Upper lobe of left lung (tissue), 4 donors: ENCODE data around the gene CAMTA2.

Source experiments
- CTCF ChIP-seq, 6 experiments: fragments of 450-650 bp in 4 of 6; fragments of 200-600 bp in 2 of 6; sonication (generic) in 2 of 6; IDR thresholded peaks; one replicate each; pipeline ENCODE4 v1.5.1; 2016 to 2019; ENCODE audit warnings: antibody characterized with exemption in 6 of 6
- EP300 ChIP-seq, 4 donors: sonication (generic); formaldehyde crosslinking; IDR thresholded peaks; one replicate each; pipeline ENCODE4 v1.5.1; 2017; ENCODE audit warnings: antibody characterized with exemption in 4 of 4, control low read depth in 2 of 4
- POLR2A ChIP-seq, 4 donors: fragments of 450-650 bp; IDR thresholded peaks; one replicate each; pipeline ENCODE4 v1.5.1; 2016 to 2017; ENCODE audit warnings: antibody characterized with exemption in 4 of 4, mild to moderate bottlenecking in 2 of 4
- POLR2AphosphoS5 ChIP-seq, 2 donors: sonication (generic); formaldehyde crosslinking; IDR thresholded peaks; one replicate each; pipeline ENCODE4 v1.5.1; 2017; ENCODE audit warnings: antibody characterized with exemption in 2 of 2

DNA sequence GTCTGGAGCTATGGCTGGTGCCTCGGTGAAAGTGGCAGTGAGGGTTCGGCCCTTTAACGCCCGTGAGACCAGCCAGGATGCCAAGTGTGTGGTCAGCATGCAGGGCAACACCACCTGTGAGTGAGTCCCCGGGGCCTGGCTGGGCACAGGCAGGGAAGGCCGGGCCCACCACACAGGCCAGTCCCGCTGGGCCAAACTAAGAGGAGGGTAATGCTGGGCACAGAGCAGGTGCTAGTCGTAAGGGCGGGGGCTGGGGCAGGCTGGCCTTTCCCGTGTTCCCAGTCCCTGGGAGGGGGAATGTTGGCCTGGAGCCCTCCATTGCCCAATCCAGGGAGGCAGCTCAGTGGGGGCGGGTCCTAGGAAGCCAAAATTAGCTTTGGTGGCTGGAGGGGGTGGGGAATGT lies 12.8 kb upstream of the CAMTA2 start:
- peak in 1 of 4 donors; percentile 17 for TF ChIP-seq POLR2A (IDR thresholded peaks at IDR 0.05)
- TF ChIP-seq CTCF (IDR thresholded peaks at IDR 0.05), result no peak
- TF ChIP-seq EP300 (IDR thresholded peaks at IDR 0.05), result no peak
- TF ChIP-seq POLR2AphosphoS5 (IDR thresholded peaks at IDR 0.05), result peak in 1 of 2 donors; percentile 28
